Lung (tissue), 12 donors: ENCODE measurements around the gene CDIPT. TPM values are rescaled to one million over a fixed set of nuclear protein-coding genes. Genes with fewer than 3 reads are reported as not detected.

ENCODE experiments used
- ATAC-seq: fragments of 200-7000 bp; cut with Tn5 transposase; one replicate; pipeline ENCODE4 v1.9.1; 2020; ENCODE audit warnings: moderate number of reproducible peaks; ENCODE audit not compliant: insufficient read depth, low FRiP score
- DNase-seq, 3 donors: peaks; one replicate each; pipeline ENCODE4 v3.0.0-alpha.2; 2013 to 2017
- H3K27ac ChIP-seq, 2 donors: one replicate each; pipeline ENCODE4 v1.5.1; 2013; ENCODE audit warnings: mild to moderate bottlenecking in 2 of 2, moderate library complexity in 2 of 2, control low read depth in 1 of 2, inconsistent platforms in 1 of 2, low read depth in 1 of 2, low read length in 1 of 2
- H3K27me3 ChIP-seq, 3 donors: one replicate each; pipeline ENCODE4 v1.5.1; 2013; ENCODE audit warnings: low read length in 2 of 3; ENCODE audit not compliant: control insufficient read depth in 3 of 3, insufficient read depth in 3 of 3
- H3K36me3 ChIP-seq, 4 donors: one replicate each; pipeline ENCODE4 v1.5.1; 2013; ENCODE audit warnings: low read length in 4 of 4, mild to moderate bottlenecking in 1 of 4, moderate library complexity in 1 of 4; ENCODE audit not compliant: control insufficient read depth in 4 of 4, insufficient read depth in 4 of 4
- H3K4me1 ChIP-seq, 5 donors: one replicate each; pipeline ENCODE4 v1.5.1; 2013; ENCODE audit warnings: low read length in 5 of 5, mild to moderate bottlenecking in 2 of 5, moderate library complexity in 1 of 5; ENCODE audit not compliant: control insufficient read depth in 5 of 5, insufficient read depth in 5 of 5
- H3K4me3 ChIP-seq: one replicate; pipeline ENCODE4 v1.5.1; 2013; ENCODE audit warnings: mild to moderate bottlenecking, control low read depth, moderate library complexity
- H3K9ac ChIP-seq, 2 donors: one replicate each; pipeline ENCODE4 v1.5.1; 2013; ENCODE audit warnings: low read length in 2 of 2, control low read depth in 1 of 2; ENCODE audit not compliant: insufficient read depth in 1 of 2
- H3K9me3 ChIP-seq, 4 donors: one replicate each; pipeline ENCODE4 v1.5.1; 2013; ENCODE audit warnings: low read length in 3 of 4, mild to moderate bottlenecking in 1 of 4, moderate library complexity in 1 of 4; ENCODE audit not compliant: control insufficient read depth in 4 of 4, insufficient read depth in 3 of 4
- WGBS, 2 donors: extraction: QIAGEN DNeasy Blood & Tissue Kit; methylation state at CpG; one replicate each; pipeline ENCODE4 v1.1.7; 2013; 5-methylcytosine and 5-hydroxymethylcytosine counted together
- polyA plus RNA-seq, 2 donors: library from polyadenylated mRNA; stranded (reverse); fragments of 200-250 nt; gene quantifications; one replicate each; pipeline ENCODE4 v1.2.1, GENCODE V29; 2013
- total RNA-seq, 2 donors: library from RNA; depleted of rRNA in 1 of 2; stranded (reverse); fragments of >200 nt in 1 of 2; gene quantifications; one replicate each; pipeline ENCODE4 v1.2.1, GENCODE V29; 2014 to 2021
- TF ChIP-seq, protein P1 (sequence below): IDR thresholded peaks from 2 replicates; pipeline ENCODE4 v1.5.1; 2012; ENCODE audit warnings: mild to moderate bottlenecking; ENCODE audit errors: control extremely low read depth, extremely low read depth
- donor health status: control.
- donor health status: control.
- donor health status: Bipolar disorder and iron deficiency.
- donor health status: healthy.
- donor health status: DM: yes; HTN: yes; CAD: no.

CDIPT gene
- total and polyA plus RNA-seq, 4 donors = 66.9 to 105 (median 73.3) TPM

DNA sequence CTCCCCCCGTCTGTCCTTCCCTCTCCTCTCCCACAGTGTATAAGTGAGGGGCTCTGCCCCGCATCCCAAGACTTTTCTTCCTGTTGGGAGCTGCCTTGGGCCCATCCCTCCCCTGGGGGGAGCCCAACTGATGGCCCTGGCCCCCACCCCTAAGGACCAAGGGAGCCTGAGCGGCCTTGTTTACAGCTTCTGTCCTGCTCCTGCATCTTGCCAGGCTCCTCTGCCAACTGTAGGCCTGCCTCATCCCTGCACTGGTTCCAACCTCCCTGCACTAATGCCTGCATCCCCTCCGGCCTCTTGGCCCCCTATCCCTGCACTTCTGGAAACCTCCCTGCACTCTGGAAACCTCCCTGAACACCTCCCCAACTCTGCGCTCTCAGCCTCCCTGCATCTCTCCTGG is 48.4 kb downstream of the CDIPT start:
- TF ChIP-seq, protein P1, sequence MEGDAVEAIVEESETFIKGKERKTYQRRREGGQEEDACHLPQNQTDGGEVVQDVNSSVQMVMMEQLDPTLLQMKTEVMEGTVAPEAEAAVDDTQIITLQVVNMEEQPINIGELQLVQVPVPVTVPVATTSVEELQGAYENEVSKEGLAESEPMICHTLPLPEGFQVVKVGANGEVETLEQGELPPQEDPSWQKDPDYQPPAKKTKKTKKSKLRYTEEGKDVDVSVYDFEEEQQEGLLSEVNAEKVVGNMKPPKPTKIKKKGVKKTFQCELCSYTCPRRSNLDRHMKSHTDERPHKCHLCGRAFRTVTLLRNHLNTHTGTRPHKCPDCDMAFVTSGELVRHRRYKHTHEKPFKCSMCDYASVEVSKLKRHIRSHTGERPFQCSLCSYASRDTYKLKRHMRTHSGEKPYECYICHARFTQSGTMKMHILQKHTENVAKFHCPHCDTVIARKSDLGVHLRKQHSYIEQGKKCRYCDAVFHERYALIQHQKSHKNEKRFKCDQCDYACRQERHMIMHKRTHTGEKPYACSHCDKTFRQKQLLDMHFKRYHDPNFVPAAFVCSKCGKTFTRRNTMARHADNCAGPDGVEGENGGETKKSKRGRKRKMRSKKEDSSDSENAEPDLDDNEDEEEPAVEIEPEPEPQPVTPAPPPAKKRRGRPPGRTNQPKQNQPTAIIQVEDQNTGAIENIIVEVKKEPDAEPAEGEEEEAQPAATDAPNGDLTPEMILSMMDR = no peak
- Histone ChIP-seq H3K27ac (no peak overlapping the region), H3K9ac (no peak overlapping the region), H3K9me3 (no peaks in the 10 kb centered on the region), H3K36me3 (peaks cover 0 to 19% (median 13%) of the 10 kb centered on the region in 4 donors), H3K4me1 (peaks cover 3 to 63% (median 22%) of the 10 kb centered on the region in 5 donors), H3K4me3 (no peak overlapping the region), H3K27me3 (no peaks in the 10 kb centered on the region)
- DNase-seq (no peak), ATAC-seq (no peak)
- 76 to 89% methylated on average over 4 to 5 of the region's 5 CpGs for WGBS, 2 donors

DNA sequence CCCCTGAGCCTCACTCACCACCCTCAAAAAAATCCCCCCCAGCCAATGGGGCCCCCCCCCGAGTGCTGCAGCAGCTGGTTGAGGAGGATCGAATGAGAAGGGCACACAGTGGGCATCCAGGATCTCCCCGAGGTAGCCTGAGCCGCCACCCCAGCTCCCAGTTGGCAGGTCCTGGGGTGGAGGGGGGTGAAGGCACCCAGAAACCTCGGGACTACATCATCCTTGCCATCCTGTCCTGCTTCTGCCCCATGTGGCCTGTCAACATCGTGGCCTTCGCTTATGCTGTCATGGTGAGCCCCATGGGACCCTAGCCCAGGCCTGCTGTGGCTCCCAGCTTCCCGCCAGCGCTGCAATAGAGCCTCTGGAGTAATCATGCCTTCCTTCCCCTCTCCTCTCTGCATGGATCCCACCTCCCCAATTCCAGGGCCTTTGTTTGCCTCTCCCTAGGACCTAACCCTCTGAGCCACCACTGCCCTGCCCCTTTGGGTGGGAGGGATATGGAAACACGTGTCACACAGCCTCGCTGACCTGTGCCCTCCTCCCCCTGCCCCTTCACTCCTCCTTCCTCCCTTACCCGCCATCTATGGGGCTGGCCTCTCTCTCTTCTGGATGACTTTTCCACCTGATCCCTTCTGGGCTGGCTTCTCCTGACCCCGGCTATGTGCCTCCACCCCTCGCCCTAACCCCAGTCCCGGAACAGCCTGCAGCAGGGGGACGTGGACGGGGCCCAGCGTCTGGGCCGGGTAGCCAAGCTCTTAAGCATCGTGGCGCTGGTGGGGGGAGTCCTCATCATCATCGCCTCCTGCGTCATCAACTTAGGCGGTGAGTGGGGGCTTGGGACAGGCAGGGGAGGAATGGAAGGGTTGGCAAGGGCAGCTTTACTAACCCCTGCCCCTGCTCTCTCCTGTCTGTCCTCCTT is 49.1 kb downstream of the CDIPT start:
- Histone ChIP-seq H3K4me3 (no peak overlapping the region), H3K27me3 (no peaks in the 10 kb centered on the region), H3K9me3 (no peaks in the 10 kb centered on the region), H3K27ac (no peak overlapping the region), H3K4me1 (peaks cover 3 to 67% (median 25%) of the 10 kb centered on the region in 5 donors), H3K9ac (no peak overlapping the region), H3K36me3 (peaks cover 0 to 20% (median 13%) of the 10 kb centered on the region in 4 donors)
- no peak for DNase-seq
- 78 to 82% methylated on average over 24 of the region's 24 CpGs for WGBS, 2 donors
- no peak for ATAC-seq
- TF ChIP-seq, protein P1 = no peak

DNA sequence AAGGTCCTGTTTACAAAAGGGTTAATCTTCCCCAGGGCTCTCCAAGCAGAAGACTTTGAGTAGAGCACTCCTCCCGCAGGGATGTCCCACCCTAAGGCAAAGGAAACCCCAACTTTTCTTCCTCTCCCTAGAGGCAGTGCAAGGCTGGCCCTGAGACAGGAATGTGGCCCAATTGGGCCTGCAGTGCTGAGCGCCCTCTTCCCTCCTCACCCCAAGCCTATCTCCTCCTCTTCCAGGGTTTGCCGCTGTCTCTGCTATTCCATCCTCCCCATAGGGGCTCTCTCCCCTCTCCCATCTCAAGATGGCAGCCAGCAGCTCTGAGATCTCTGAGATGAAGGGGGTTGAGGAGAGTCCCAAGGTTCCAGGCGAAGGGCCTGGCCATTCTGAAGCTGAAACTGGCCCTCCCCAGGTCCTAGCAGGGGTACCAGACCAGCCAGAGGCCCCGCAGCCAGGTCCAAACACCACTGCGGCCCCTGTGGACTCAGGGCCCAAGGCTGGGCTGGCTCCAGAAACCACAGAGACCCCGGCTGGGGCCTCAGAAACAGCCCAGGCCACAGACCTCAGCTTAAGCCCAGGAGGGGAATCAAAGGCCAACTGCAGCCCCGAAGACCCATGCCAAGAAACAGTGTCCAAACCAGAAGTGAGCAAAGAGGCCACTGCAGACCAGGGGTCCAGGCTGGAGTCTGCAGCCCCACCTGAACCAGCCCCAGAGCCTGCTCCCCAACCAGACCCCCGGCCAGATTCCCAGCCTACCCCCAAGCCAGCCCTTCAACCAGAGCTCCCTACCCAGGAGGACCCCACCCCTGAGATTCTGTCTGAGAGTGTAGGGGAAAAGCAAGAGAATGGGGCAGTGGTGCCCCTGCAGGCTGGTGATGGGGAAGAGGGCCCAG is 50.0 kb downstream of the CDIPT start:
- H3K27me3 ChIP-seq = no peaks in the 10 kb centered on the region
- H3K36me3 ChIP-seq = peaks cover 0 to 22% (median 14%) of the 10 kb centered on the region in 4 donors
- peak overlapping the region in 1 of 2 donors; percentile 11 for H3K9ac ChIP-seq
- no peak overlapping the region for H3K4me3 ChIP-seq
- ATAC-seq = no peak
- H3K4me1 ChIP-seq = peaks cover 8 to 76% (median 31%) of the 10 kb centered on the region in 5 donors
- WGBS, 2 donors = 85 to 87% methylated on average over 9 of the region's 9 CpGs
- TF ChIP-seq, protein P1 = no peak
- no peak for DNase-seq
- no peaks in the 10 kb centered on the region for H3K9me3 ChIP-seq
- H3K27ac ChIP-seq = no peak overlapping the region
